OCI-LY3 (cell line): ENCODE data around the gene ARHGAP15.

Experiments used
- EZH2phosphoT487 ChIP-seq: fragments of 200-600 bp; shearing (Covaris generic); IDR thresholded peaks from 2 replicates; pipeline ENCODE4 v1.6.1; 2018; ENCODE audit warnings: antibody characterized with exemption, mixed run types, low read depth
- TF ChIP-seq, protein P1 (sequence below): fragments of 200-600, 300-600 bp; sonication (generic); IDR thresholded peaks from 2 replicates; pipeline ENCODE4 v1.5.1; 2014; ENCODE audit warnings: antibody characterized with exemption, low read length, low read depth

DNA sequence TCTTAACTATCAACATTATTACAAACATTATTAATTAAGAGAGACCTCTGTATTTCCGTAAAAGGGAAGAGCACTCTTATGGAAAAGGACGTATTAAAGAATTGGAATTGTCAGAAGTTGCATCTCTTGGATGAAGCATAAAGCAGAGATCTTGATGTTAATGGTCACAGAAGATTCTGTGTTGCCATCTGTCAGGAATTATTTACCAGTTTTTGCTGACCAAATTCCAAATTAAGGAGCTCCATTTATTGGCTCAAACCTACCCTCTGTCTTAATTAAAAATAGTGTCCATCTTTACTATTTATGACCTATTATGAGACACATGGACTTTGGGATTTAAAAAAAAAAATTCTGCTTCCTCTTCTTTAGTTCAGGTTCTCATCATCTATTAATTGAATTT lies 232.1 kb downstream of the ARHGAP15 start:
- TF ChIP-seq, protein P1, sequence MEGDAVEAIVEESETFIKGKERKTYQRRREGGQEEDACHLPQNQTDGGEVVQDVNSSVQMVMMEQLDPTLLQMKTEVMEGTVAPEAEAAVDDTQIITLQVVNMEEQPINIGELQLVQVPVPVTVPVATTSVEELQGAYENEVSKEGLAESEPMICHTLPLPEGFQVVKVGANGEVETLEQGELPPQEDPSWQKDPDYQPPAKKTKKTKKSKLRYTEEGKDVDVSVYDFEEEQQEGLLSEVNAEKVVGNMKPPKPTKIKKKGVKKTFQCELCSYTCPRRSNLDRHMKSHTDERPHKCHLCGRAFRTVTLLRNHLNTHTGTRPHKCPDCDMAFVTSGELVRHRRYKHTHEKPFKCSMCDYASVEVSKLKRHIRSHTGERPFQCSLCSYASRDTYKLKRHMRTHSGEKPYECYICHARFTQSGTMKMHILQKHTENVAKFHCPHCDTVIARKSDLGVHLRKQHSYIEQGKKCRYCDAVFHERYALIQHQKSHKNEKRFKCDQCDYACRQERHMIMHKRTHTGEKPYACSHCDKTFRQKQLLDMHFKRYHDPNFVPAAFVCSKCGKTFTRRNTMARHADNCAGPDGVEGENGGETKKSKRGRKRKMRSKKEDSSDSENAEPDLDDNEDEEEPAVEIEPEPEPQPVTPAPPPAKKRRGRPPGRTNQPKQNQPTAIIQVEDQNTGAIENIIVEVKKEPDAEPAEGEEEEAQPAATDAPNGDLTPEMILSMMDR: no peak
- no peak for TF ChIP-seq EZH2phosphoT487
